Stomach smooth muscle (tissue), 2 donors: ENCODE results near the gene MAGOHB.
"Not testable (repeated sequence)": the region's sequence is repeated elsewhere in the genome, so short reads cannot be mapped to it uniquely, and the experiment has no call there.

Source experiments
- H3K27ac ChIP-seq: one replicate; pipeline ENCODE4 v1.7.0; 2013; ENCODE audit warnings: mild to moderate bottlenecking, low read length, inconsistent platforms
- H3K27me3 ChIP-seq, 2 donors: one replicate each; pipeline ENCODE4 v1.7.0; 2013; ENCODE audit warnings: low read length in 2 of 2; ENCODE audit not compliant: insufficient read depth in 2 of 2, control insufficient read depth in 1 of 2
- H3K36me3 ChIP-seq, 2 donors: one replicate each; pipeline ENCODE4 v1.7.0; 2013; ENCODE audit warnings: low read length in 2 of 2; ENCODE audit not compliant: control insufficient read depth in 2 of 2, insufficient read depth in 2 of 2
- H3K4me1 ChIP-seq: one replicate; pipeline ENCODE4 v1.7.0; 2013; ENCODE audit warnings: low read length; ENCODE audit not compliant: control insufficient read depth, insufficient read depth
- H3K4me3 ChIP-seq, 2 donors: one replicate each; pipeline ENCODE4 v1.7.0; 2013; ENCODE audit warnings: low read length in 2 of 2
- H3K9ac ChIP-seq, 2 donors: one replicate each; pipeline ENCODE4 v1.7.0; 2013; ENCODE audit warnings: low read length in 2 of 2, mild to moderate bottlenecking in 1 of 2
- H3K9me3 ChIP-seq, 2 donors: one replicate each; pipeline ENCODE4 v1.7.0; 2013; ENCODE audit warnings: low read length in 2 of 2; ENCODE audit not compliant: control insufficient read depth in 2 of 2
- donor health status: healthy.
- donor health status: Pancreatic carcinoma.

The MAGOHB gene

DNA sequence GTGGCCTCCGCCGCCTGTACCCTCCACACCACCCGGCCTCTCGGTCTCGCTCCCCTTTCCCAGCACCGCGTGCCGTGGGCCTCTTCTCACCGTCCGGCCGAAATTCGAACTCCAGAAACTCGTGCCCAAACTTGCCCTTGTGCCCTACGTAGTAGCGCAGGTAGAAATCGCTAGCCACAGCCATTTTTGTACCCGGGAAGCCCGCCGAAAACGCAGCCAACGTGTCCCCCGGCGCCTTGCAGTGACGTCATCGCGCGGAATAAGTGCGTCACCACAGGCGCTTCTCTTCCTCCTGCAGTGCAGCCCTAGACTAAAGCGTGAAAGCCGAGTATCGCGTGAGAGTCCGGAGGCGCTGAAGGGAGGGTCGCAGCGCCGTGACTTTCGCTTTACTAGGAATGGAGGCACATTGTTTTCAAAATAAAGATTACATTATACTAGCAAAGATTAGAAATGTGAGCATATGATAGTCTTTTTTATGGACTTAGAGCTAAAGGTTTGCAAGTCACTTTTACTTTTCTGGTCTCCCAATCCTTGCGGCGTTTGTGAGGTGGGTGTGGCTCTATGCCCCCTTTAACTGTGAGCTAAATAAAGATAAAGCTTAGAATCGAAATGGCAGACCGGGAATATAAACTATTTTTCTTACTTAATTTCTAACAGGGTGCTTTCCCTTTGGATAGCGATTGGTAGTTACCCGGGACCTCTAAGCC, at the start of gene MAGOHB:
TSS of gene MAGOHB (minus strand) at position 261 of the 707 bp plus-strand sequence. CDS start at position 184, 77 bp downstream.
- peaks cover 14 to 15% of the 10 kb centered on the region in 2 donors for H3K36me3 ChIP-seq
- peak within 1 kb of the TSS; percentile 80 for H3K27ac ChIP-seq
- no peaks in the 10 kb centered on the region for H3K27me3 ChIP-seq
- peak within 1 kb of the TSS; percentile 95 to 96 for H3K9ac ChIP-seq
- H3K4me1 ChIP-seq, result peaks cover 3% of the 10 kb centered on the region
- no peaks in the 10 kb centered on the region for H3K9me3 ChIP-seq
- H3K4me3 ChIP-seq, result peak within 1 kb of the TSS; percentile 80 to 97

DNA sequence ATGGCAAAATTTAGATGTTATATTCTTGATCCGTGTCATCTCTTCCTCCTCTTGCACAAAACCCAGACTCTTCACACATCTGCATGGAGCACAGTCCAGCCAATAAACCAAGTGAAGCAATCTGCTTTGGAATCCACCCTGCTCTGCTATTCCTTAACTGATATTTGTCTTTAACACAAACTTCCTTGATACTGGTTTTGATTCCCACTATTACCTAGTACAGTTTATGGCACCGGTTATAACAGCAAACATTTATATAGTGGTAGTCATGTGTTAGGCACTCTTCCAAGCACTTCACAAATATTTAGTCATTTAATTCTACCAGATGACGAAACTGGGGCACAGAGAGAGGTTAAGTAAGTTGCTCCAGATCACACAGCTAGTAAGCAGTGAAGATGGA, 47.9 kb upstream of the MAGOHB start:
- Histone ChIP-seq H3K9me3 (no peaks in the 10 kb centered on the region), H3K27me3 (no peaks in the 10 kb centered on the region), H3K27ac (no peak overlapping the region)

DNA sequence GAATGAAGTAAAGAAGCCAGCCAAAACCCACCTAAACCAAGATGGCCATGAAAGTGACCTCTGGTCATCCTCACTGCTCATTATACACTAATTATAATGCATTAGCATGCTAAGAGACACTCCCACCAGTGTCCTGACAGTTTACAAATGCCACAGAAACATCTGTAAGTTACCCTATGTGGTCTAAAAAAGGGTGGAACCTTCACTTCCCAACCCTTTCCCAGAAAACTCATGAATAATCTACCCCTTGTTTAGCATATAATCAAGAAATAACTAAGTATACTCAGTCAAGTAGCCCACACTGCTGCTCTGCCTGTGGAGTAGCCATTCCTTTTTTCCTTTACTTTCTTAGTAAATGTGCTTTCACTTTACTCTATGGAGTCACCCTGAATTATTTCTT, 40.6 kb upstream of the MAGOHB start:
- Histone ChIP-seq H3K27me3 (no peaks in the 10 kb centered on the region), H3K9ac (no peak overlapping the region), H3K27ac (no peak overlapping the region), H3K36me3 (no peaks in the 10 kb centered on the region), H3K4me1 (no peaks in the 10 kb centered on the region), H3K4me3 (no peak overlapping the region), H3K9me3 (no peaks in the 10 kb centered on the region)

More for the DNA sequence above, 47.9 kb upstream of the MAGOHB start:
- Histone ChIP-seq H3K4me1 (no peaks in the 10 kb centered on the region), H3K9ac (no peak overlapping the region), H3K36me3 (no peaks in the 10 kb centered on the region), H3K4me3 (no peak overlapping the region)

DNA sequence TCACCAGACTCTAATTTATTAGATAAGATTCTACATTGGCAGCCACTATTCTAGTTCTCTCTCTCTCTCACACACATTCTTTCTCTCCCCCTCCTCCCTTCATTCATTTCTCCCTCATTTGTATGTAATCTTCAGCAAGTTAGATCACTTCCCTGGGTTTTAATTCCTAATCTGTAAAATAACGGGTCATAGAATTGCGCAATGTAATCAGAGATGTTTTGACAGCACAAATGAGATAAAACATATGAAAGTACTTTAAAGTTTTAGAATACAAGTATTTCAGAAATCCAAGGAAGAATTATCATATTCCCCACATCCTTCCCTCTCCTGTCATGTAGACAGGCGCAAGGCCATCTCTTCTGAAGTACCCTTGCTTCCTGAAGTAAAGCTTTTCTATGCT, 38.8 kb upstream of the MAGOHB start:
- H3K36me3 ChIP-seq, result no peaks in the 10 kb centered on the region
- no peak overlapping the region for H3K27ac ChIP-seq
- H3K27me3 ChIP-seq, result no peaks in the 10 kb centered on the region
- H3K4me1 ChIP-seq, result no peaks in the 10 kb centered on the region
- no peaks in the 10 kb centered on the region for H3K9me3 ChIP-seq
- H3K4me3 ChIP-seq, result no peak overlapping the region
- H3K9ac ChIP-seq, result no peak overlapping the region

DNA sequence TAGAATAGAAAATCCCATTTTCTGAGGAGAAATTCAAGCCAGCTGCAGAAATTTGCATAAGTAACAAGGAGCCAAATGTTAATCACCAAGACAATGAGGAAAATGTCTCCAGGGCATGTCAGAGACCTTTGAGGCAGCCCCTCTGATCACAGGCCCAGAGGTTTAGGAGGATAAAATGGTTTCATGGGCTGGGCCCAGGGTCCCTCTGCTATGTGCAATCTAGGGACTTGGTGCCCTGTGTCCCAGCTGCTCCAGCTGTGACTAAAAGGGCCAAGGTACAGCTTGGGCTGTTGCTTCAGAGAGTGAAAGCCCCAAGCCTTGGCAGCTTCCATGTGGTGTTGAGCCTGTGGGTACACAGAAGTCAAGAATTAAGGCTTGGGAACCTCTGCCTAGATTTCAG, 33.2 kb upstream of the MAGOHB start:
- H3K4me3 ChIP-seq, H3K9me3 ChIP-seq, H3K27me3 ChIP-seq, H3K27ac ChIP-seq, H3K9ac ChIP-seq, H3K36me3 ChIP-seq, H3K4me1 ChIP-seq: not testable (repeated sequence)

DNA sequence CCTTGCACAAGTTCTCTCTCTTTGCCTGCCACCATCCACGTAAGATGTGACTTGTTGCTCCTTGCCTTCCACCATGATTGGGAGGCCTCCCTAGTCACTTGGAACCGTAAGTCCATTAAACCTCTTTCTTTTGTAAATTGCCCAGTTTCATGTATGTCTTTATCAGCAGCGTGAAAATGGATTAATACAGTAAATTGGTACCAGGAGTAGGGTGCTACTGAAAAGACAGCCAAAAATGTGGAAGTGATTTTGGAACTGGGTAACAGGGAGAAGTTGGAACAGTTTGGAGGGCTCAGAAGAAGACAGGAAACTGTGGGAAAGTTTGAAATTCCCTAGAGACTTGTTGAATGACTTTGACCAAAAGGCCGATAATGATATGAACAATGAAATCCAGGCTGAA, 32.5 kb upstream of the MAGOHB start:
- no peaks in the 10 kb centered on the region for H3K4me1 ChIP-seq
- no peak overlapping the region for H3K27ac ChIP-seq
- H3K9ac ChIP-seq, result no peak overlapping the region
- no peaks in the 10 kb centered on the region for H3K36me3 ChIP-seq
- peaks cover 4 to 9% of the 10 kb centered on the region in 2 donors for H3K9me3 ChIP-seq
- no peak overlapping the region for H3K4me3 ChIP-seq
- no peaks in the 10 kb centered on the region for H3K27me3 ChIP-seq

DNA sequence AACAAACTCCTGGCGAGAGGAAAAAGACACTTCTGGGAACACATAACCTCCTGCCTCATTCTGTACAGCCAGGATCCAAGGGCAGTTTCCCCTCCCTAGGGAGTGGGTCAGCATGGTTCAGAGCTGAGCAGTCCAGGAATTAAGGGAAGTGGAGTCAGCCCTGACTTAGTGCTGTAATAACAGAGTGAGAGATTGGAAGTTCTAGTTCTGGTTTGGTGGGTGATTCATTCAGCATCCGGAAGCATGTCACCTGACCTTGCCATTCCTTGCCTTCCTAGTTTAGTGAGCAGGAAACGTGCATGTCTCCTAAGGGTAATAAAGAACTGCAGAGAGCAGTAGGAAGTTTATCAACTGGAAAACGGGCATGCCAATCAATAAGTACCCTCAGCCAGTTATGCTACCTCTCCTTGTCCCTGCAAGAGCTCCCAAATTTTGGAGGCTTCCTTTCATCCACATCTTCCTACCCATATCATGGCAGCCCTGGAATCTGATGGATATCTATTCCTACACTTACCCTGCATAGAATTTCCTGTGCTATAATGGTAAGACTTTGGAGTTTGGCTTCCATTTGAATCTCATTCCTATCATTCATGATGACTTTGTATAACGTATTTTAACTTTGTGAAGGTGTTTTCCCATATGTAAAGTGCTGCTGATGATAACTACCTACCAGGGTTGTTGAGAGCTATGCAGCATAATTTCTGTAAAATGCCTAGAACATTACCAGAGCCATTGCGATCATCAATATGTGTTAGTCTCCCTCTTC, 28.5 kb upstream of the MAGOHB start:
- H3K4me3 ChIP-seq, result no peak overlapping the region
- H3K27me3 ChIP-seq, result no peaks in the 10 kb centered on the region
- H3K36me3 ChIP-seq, result no peaks in the 10 kb centered on the region
- no peak overlapping the region for H3K9ac ChIP-seq
- peaks cover 4 to 7% of the 10 kb centered on the region in 2 donors for H3K9me3 ChIP-seq
- H3K27ac ChIP-seq, result no peak overlapping the region
- H3K4me1 ChIP-seq, result no peaks in the 10 kb centered on the region

DNA sequence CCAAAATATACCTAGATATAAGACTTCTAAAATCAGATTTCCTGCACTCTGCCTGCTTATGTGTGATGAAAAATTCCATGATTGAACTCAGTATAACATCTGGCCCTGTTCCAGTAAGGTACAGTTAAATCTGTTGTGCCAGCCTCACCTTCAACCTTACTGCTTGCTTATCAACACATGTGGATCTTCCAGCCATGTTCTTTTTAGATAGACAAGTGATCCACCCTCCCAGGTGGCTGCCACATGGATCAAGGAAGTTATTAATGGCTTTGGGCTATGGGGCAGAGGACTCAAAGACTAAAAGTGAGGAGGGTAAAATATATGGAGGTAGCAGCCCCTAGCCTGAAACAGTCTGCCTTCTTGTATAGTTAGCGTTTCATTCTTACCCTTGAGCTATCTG, 25.3 kb upstream of the MAGOHB start:
- Histone ChIP-seq H3K27me3 (no peaks in the 10 kb centered on the region), H3K9me3 (no peaks in the 10 kb centered on the region), H3K36me3 (no peaks in the 10 kb centered on the region), H3K9ac (no peak overlapping the region), H3K4me3 (no peak overlapping the region), H3K27ac (no peak overlapping the region), H3K4me1 (no peaks in the 10 kb centered on the region)

DNA sequence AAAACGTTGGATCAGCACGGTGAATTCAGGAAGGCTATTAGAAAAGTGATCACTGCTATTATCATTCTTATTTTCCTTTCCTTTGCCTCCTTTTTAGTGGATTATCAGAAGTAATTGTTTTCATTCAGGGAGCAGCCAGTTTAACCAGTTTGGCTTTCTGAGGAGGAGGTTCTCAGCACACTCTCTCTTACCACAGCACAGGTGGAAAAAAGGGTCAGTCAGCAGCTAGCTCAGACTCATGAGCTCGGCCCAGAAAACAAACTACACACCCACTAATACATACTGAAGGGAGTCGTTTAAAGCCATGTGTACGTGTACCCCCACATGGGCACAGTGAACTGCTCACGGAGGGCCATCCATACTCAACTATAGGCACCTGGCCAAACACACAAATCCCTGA, 23.2 kb upstream of the MAGOHB start:
- H3K9me3 ChIP-seq, result no peaks in the 10 kb centered on the region
- H3K36me3 ChIP-seq, result no peaks in the 10 kb centered on the region
- no peak overlapping the region for H3K9ac ChIP-seq
- H3K4me1 ChIP-seq, result no peaks in the 10 kb centered on the region
- H3K4me3 ChIP-seq, result no peak overlapping the region
- no peak overlapping the region for H3K27ac ChIP-seq
- no peaks in the 10 kb centered on the region for H3K27me3 ChIP-seq

DNA sequence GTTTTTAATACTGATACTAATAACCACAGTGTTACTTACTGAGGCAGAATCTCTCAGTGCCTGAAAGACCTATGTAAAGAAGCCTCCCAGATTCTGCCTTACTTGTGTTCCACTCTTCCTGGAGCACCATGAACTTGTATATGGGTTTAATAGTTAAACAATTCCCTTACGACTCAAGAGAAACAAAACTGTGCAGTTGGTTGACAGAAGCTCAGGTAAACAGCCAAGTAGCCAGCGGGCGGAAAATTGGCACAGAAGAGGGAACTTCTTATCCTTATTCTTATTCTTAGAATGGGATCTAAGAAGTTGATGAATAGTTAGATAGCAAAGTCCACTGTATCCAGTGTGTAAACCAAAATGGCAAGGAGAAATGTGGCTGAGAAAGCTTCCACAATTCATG, 22.7 kb upstream of the MAGOHB start:
- H3K4me3 ChIP-seq, result no peak overlapping the region
- no peaks in the 10 kb centered on the region for H3K36me3 ChIP-seq
- H3K27ac ChIP-seq, result no peak overlapping the region
- H3K27me3 ChIP-seq, result no peaks in the 10 kb centered on the region
- H3K9ac ChIP-seq, result no peak overlapping the region
- no peaks in the 10 kb centered on the region for H3K9me3 ChIP-seq
- H3K4me1 ChIP-seq, result no peaks in the 10 kb centered on the region

DNA sequence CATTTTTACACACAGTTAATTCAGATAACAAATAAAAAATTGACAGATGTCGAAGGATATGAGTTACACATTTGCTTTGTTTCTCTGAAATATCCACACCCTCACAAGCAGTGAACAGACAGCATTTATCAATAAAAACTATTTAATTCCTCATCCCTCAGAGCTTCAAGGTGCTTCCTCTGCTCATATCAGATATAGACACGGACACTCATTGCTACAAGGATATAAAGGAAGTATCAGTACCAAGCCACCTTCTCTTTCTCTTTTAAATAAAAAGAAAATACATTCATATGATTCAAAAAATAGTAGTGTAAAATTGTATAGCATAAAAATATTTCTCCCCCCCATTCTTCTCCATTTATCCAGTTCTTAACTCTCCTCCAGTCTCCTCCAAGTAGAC, 21.9 kb upstream of the MAGOHB start:
- H3K4me3 ChIP-seq, result no peak overlapping the region
- no peaks in the 10 kb centered on the region for H3K27me3 ChIP-seq
- H3K9me3 ChIP-seq, result no peaks in the 10 kb centered on the region
- no peak overlapping the region for H3K27ac ChIP-seq
- no peaks in the 10 kb centered on the region for H3K4me1 ChIP-seq
- H3K9ac ChIP-seq, result no peak overlapping the region
- no peaks in the 10 kb centered on the region for H3K36me3 ChIP-seq
